ENCODE measurements around the gene LDHAL6A.

LDHAL6A gene

GRCh38 chr11:18495271-18495670, 39.6 kb downstream of the LDHAL6A start:
- H3K4me3 ChIP-seq (replicated peaks in 1 of 2; ENCODE audit: low read depth in 2 of 2, low read length in 2 of 2): no peak overlapping the region
- no peak for TF ChIP-seq CTCF (IDR thresholded peaks at IDR 0.05; ENCODE audit: low read depth, low read length)
- DNase-seq (ENCODE audit: low read depth in 2 of 2): no peak

- no peak for TF ChIP-seq CTCF (IDR thresholded peaks at IDR 0.05; ENCODE audit: low read depth, low read length)
- no peak for DNase-seq (ENCODE audit: low read depth in 2 of 2)
- H3K4me3 ChIP-seq (replicated peaks in 1 of 2; ENCODE audit: low read depth in 2 of 2, low read length in 2 of 2): no peak overlapping the region
Observed at GRCh38 chr11:18495703-18496102, 40.0 kb downstream of the LDHAL6A start.

GRCh38 chr11:18498039-18498438, 42.4 kb downstream of the LDHAL6A start:
- no peak for TF ChIP-seq CTCF (IDR thresholded peaks at IDR 0.05; ENCODE audit: low read depth, low read length)
- no peak overlapping the region for H3K4me3 ChIP-seq (replicated peaks in 1 of 2; ENCODE audit: low read depth in 2 of 2, low read length in 2 of 2)
- DNase-seq (ENCODE audit: low read depth in 2 of 2): no peak

- no peak for TF ChIP-seq CTCF (IDR thresholded peaks at IDR 0.05; ENCODE audit: low read depth, low read length)
- no peak for DNase-seq (ENCODE audit: low read depth in 2 of 2)
- H3K4me3 ChIP-seq (replicated peaks in 1 of 2; ENCODE audit: low read depth in 2 of 2, low read length in 2 of 2): no peak overlapping the region
Observed at GRCh38 chr11:18501629-18502028, 46.0 kb downstream of the LDHAL6A start.

- DNase-seq (ENCODE audit: low read depth in 2 of 2): no peak
- no peak for TF ChIP-seq CTCF (IDR thresholded peaks at IDR 0.05; ENCODE audit: low read depth, low read length)
- H3K4me3 ChIP-seq (replicated peaks in 1 of 2; ENCODE audit: low read depth in 2 of 2, low read length in 2 of 2): no peak overlapping the region
Observed at GRCh38 chr11:18502352-18502751, 46.7 kb downstream of the LDHAL6A start.

GRCh38 chr11:18521122-18521521, 65.5 kb downstream of the LDHAL6A start:
- H3K4me3 ChIP-seq (replicated peaks in 1 of 2; ENCODE audit: low read depth in 2 of 2, low read length in 2 of 2): no peak overlapping the region
- no peak for DNase-seq (ENCODE audit: low read depth in 2 of 2)
- no peak for TF ChIP-seq CTCF (IDR thresholded peaks at IDR 0.05; ENCODE audit: low read depth, low read length)

- no peak overlapping the region for H3K4me3 ChIP-seq (replicated peaks in 1 of 2; ENCODE audit: low read depth in 2 of 2, low read length in 2 of 2)
- peak; percentile 11 for TF ChIP-seq CTCF (IDR thresholded peaks at IDR 0.05; ENCODE audit: low read depth, low read length)
- peak; percentile 6 to 17 for DNase-seq (ENCODE audit: low read depth in 2 of 2)
Observed at GRCh38 chr11:18522388-18522787, 66.7 kb downstream of the LDHAL6A start.

Data from cardiac fibroblast (primary cell).